ENCODE measurements around the gene DLGAP5.

DLGAP5 gene

DNA sequence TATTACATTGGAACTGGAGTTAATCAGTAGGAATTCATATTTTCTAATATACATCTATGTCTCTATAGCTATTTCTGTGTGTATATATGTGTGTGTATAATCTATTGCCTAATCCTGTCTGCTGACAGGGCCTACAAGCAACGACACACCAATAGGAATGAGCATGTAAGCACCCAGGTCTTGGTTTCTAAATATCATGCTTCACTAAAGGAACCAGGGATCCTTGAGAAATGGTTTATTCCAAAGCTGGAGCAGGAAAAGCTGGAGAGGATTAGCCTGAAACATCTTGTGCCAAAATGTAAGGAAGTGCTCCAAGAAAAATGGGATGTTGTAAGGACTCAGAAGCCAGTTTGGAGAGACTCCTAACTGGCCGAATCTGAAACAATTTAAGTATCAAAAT lies 91.6 kb downstream of the DLGAP5 start:
- no peak overlapping the region for H3K56ac ChIP-seq (ENCODE audit: low read length)
- no peak overlapping the region for H4K8ac ChIP-seq (ENCODE audit: low read depth, low read length)
- no CpG with 5 or more reads among the region's 2 CpGs for WGBS (ENCODE audit: extremely low coverage, insufficient coverage, low lambda C conversion rate)
- no peak overlapping the region for H3K23ac ChIP-seq (ENCODE audit: low read length)
- no peaks in the 10 kb centered on the region for H3K36me3 ChIP-seq (ENCODE audit: control insufficient read depth, insufficient read depth, low read length)
- no peak overlapping the region for H3K4me3 ChIP-seq (ENCODE audit: low read length)
- no peak overlapping the region for H4K5ac ChIP-seq (ENCODE audit: low read length)
- peaks cover 7% of the 10 kb centered on the region for H3K4me1 ChIP-seq (ENCODE audit: control insufficient read depth, low read depth, low read length)
- no peak overlapping the region for H3K9ac ChIP-seq (ENCODE audit: low read length)
- H3K18ac ChIP-seq (ENCODE audit: low read length): no peak overlapping the region
- no peak overlapping the region for H3K4ac ChIP-seq (ENCODE audit: low read depth, low read length)
- H2BK15ac ChIP-seq (replicated peaks; ENCODE audit: low read depth): no peak overlapping the region
- no peak overlapping the region for H2BK120ac ChIP-seq (ENCODE audit: low read depth, low read length)
- no peak for DNase-seq
- H3K79me1 ChIP-seq (ENCODE audit: low read length): no peaks in the 10 kb centered on the region
- H2AK5ac ChIP-seq (ENCODE audit: low read length): no peak overlapping the region
- H3K79me2 ChIP-seq (ENCODE audit: control insufficient read depth, insufficient read depth, low read length): no peaks in the 10 kb centered on the region
- H2BK5ac ChIP-seq (ENCODE audit: low read length): no peak overlapping the region
- H3K27me3 ChIP-seq (ENCODE audit: insufficient read depth, low read length, poor library complexity): no peaks in the 10 kb centered on the region
- H3K4me2 ChIP-seq (ENCODE audit: low read length): no peak overlapping the region
- H3K27ac ChIP-seq (ENCODE audit: low read depth, low read length): no peak overlapping the region

DNA sequence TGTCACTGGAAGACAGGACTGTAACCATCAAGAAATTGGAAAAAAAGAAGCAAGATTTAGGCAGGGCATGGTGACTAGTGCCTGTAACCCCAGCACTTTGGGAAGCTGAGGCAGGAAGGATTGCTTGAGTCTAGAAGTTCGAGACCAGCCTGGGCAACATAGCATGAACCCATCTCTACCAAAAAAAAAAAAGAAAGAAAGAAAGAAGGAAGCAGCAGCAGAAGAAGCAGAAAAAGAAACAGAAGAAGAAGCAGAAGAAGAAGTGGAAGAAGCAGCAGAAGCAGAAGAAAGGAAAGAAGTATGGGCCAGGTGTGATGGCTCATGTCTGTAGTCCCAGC lies 92.9 kb downstream of the DLGAP5 start:
- Histone ChIP-seq H4K5ac (ENCODE audit: low read length) (no peak overlapping the region), H3K79me1 (ENCODE audit: low read length) (no peaks in the 10 kb centered on the region), H3K79me2 (ENCODE audit: control insufficient read depth, insufficient read depth, low read length) (no peaks in the 10 kb centered on the region), H3K27me3 (ENCODE audit: insufficient read depth, low read length, poor library complexity) (no peaks in the 10 kb centered on the region), H3K4ac (ENCODE audit: low read depth, low read length) (no peak overlapping the region), H3K27ac (ENCODE audit: low read depth, low read length) (no peak overlapping the region), H3K18ac (ENCODE audit: low read length) (no peak overlapping the region), H2BK5ac (ENCODE audit: low read length) (no peak overlapping the region), H2BK120ac (ENCODE audit: low read depth, low read length) (no peak overlapping the region), H4K8ac (ENCODE audit: low read depth, low read length) (no peak overlapping the region), H3K4me3 (ENCODE audit: low read length) (no peak overlapping the region), H2BK15ac (replicated peaks; ENCODE audit: low read depth) (no peak overlapping the region), H3K4me1 (ENCODE audit: control insufficient read depth, low read depth, low read length) (peaks cover 7% of the 10 kb centered on the region), H3K23ac (ENCODE audit: low read length) (no peak overlapping the region), H3K36me3 (ENCODE audit: control insufficient read depth, insufficient read depth, low read length) (no peaks in the 10 kb centered on the region), H3K4me2 (ENCODE audit: low read length) (no peak overlapping the region), H2AK5ac (ENCODE audit: low read length) (no peak overlapping the region), H3K56ac (ENCODE audit: low read length) (no peak overlapping the region), H3K9ac (ENCODE audit: low read length) (no peak overlapping the region)
- no CpG with 5 or more reads among the region's 1 CpG for WGBS (ENCODE audit: extremely low coverage, insufficient coverage, low lambda C conversion rate)
- DNase-seq: no peak

Measured in mesendoderm (in vitro differentiated cells).